ENCODE results near the gene TTC14. TPM values are rescaled to one million over a fixed set of nuclear protein-coding genes. Genes with fewer than 3 reads are reported as not detected.

TTC14 gene
- polyA plus RNA-seq, 1 donor: 143 TPM

GRCh38 chr3:180630371-180630770, 28.4 kb downstream of the TTC14 start:
- DNase-seq: no peak

- no peak for DNase-seq
Observed at GRCh38 chr3:180631317-180631716, 29.4 kb downstream of the TTC14 start.

- no peak for DNase-seq
Observed at GRCh38 chr3:180633722-180634121, 31.8 kb downstream of the TTC14 start.

- no peak for DNase-seq
Observed at GRCh38 chr3:180640987-180641386, 39.0 kb downstream of the TTC14 start.

GRCh38 chr3:180646187-180646790, 44.3 kb downstream of the TTC14 start:
- DNase-seq: no peak

GRCh38 chr3:180656406-180656805, 54.4 kb downstream of the TTC14 start:
- no peak for DNase-seq

GRCh38 chr3:180657094-180657493, 55.1 kb downstream of the TTC14 start:
- no peak for DNase-seq

Other genes starting within 250 kb of the TTC14 start
- 9.8 TPM for gene CCDC39, start 77.3 kb downstream of the TTC14 start, polyA plus RNA-seq (ENCODE audit: insufficient read length)